HEK293 (cell line): ENCODE data around the gene MTARC1.

Experiments used
- CTCF ChIP-seq: fragments of 450-650 bp; formaldehyde crosslinking; IDR thresholded peaks from 2 replicates; pipeline ENCODE4 v1.5.1; 2016; ENCODE audit warnings: missing biosample characterization, missing genetic modification characterization
- ZFP3 ChIP-seq: fragments of 450-650 bp; formaldehyde crosslinking; IDR thresholded peaks from 2 replicates; pipeline ENCODE4 v1.5.1; 2016; ENCODE audit warnings: low read depth, missing biosample characterization, missing genetic modification characterization
- ZNF274 ChIP-seq, 2 experiments: fragments of 200-500 bp in 1 of 2; fragments of 450-650 bp in 1 of 2; sonication (Bioruptor generic) in 1 of 2; formaldehyde crosslinking in 1 of 2; IDR thresholded peaks; 2 replicates each; pipeline versions ENCODE4 v1.5.1 to v1.6.1; 2014 to 2016; ENCODE audit warnings: borderline replicate concordance in 1 of 2, inconsistent platforms in 1 of 2, low read length in 1 of 2, missing biosample characterization in 1 of 2, missing genetic modification characterization in 1 of 2

GRCh38 chr1:220828179-220828490 lies 41.4 kb downstream of the MTARC1 start:
- TF ChIP-seq CTCF (tag by site-specific recombination): no peak
- TF ChIP-seq ZNF274 (IDR thresholded peaks at IDR 0.05; ENCODE audit: low read length): no peak
- TF ChIP-seq ZNF274 (tag by site-specific recombination; IDR thresholded peaks at IDR 0.05; ENCODE audit: borderline replicate concordance): no peak
- no peak for TF ChIP-seq ZFP3
